Smooth muscle cell (in vitro differentiated cells): ENCODE data around the gene PRPF31. TPM values are rescaled to one million over a fixed set of nuclear protein-coding genes. Genes with fewer than 3 reads are reported as not detected.
A peak's percentile ranks its signal among the peaks of the same experiment; 100 is the strongest.

Experiments
- DNase-seq: peaks from one replicate; lab custom pipeline; 2025; ENCODE audit not compliant: unreplicated experiment; lab: John Stamatoyannopoulos, UW
- H2AFZ ChIP-seq: fragments of 200-600 bp; sonication (generic); 2 replicates; pipeline ENCODE4 v1.6.0; 2016; ENCODE audit warnings: antibody characterized with exemption, low read depth, mild to moderate bottlenecking
- H3F3A ChIP-seq: fragments of 200-600 bp; sonication (generic); 2 replicates; pipeline ENCODE4 v1.6.0; 2017; ENCODE audit warnings: antibody characterized with exemption, low read depth
- H3K27ac ChIP-seq: fragments of 200-600 bp; sonication (generic); 2 replicates; pipeline ENCODE4 v1.5.1; 2016; ENCODE audit warnings: low read depth, mild to moderate bottlenecking
- H3K27me3 ChIP-seq: fragments of 200-600 bp; sonication (generic); 2 replicates; pipeline ENCODE4 v1.6.1; 2016; ENCODE audit warnings: low read depth, mild to moderate bottlenecking
- H3K36me3 ChIP-seq: fragments of 200-600 bp; sonication (generic); 2 replicates; pipeline ENCODE4 v1.5.1; 2016; ENCODE audit warnings: low read depth
- H3K4me1 ChIP-seq: fragments of 200-600 bp; sonication (generic); 2 replicates; pipeline ENCODE4 v1.5.1; 2016; ENCODE audit warnings: low read depth
- H3K4me2 ChIP-seq: fragments of 200-600 bp; sonication (generic); 2 replicates; pipeline ENCODE4 v1.6.0; 2016; ENCODE audit warnings: mild to moderate bottlenecking
- H3K4me3 ChIP-seq: fragments of 200-600 bp; sonication (generic); 2 replicates; pipeline ENCODE4 v1.5.1; 2016; ENCODE audit warnings: mild to moderate bottlenecking
- H3K79me2 ChIP-seq: fragments of 200-600 bp; sonication (generic); 2 replicates; pipeline ENCODE4 v1.6.0; 2016; ENCODE audit warnings: low read depth, mild to moderate bottlenecking
- H3K9ac ChIP-seq: fragments of 200-600 bp; sonication (generic); 2 replicates; pipeline ENCODE4 v1.6.0; 2016; ENCODE audit warnings: low read depth
- H3K9me3 ChIP-seq: fragments of 200-600 bp; sonication (generic); replicated peaks from 2 replicates; pipeline ENCODE4 v1.5.1; 2016; ENCODE audit warnings: low read depth
- H4K20me1 ChIP-seq: fragments of 200-600 bp; sonication (generic); 2 replicates; pipeline ENCODE4 v1.6.0; 2016; ENCODE audit warnings: low read depth
- WGBS: methylation state at CpG from one replicate; pipeline ENCODE4 v1.1.7; 2016; ENCODE audit warnings: low lambda C conversion rate; 5-methylcytosine and 5-hydroxymethylcytosine counted together
- polyA plus RNA-seq: library from polyadenylated mRNA; unstranded; fragments of >200 nt; fragmentation: Nextera tagmentation; extraction: Ambion mirVana; gene quantifications from 2 replicates; pipeline ENCODE4 v1.2.1, GENCODE V29; 2016
- total RNA-seq: library from RNA; depleted of rRNA; stranded (reverse); fragments of >200 nt; gene quantifications from 2 replicates; pipeline ENCODE4 v1.2.3, GENCODE V29; 2014
- TF ChIP-seq, protein P1 (sequence below): fragments of 200-600 bp; sonication (generic); IDR thresholded peaks from 2 replicates; pipeline ENCODE4 v1.5.1; 2017; ENCODE audit warnings: borderline replicate concordance, mild to moderate bottlenecking, antibody characterized with exemption; ENCODE audit not compliant: insufficient read depth, poor library complexity, severe bottlenecking

The PRPF31 gene
- total and polyA plus RNA-seq, 2 experiments from 2014 or later: 42.8 to 81.2 TPM

DNA sequence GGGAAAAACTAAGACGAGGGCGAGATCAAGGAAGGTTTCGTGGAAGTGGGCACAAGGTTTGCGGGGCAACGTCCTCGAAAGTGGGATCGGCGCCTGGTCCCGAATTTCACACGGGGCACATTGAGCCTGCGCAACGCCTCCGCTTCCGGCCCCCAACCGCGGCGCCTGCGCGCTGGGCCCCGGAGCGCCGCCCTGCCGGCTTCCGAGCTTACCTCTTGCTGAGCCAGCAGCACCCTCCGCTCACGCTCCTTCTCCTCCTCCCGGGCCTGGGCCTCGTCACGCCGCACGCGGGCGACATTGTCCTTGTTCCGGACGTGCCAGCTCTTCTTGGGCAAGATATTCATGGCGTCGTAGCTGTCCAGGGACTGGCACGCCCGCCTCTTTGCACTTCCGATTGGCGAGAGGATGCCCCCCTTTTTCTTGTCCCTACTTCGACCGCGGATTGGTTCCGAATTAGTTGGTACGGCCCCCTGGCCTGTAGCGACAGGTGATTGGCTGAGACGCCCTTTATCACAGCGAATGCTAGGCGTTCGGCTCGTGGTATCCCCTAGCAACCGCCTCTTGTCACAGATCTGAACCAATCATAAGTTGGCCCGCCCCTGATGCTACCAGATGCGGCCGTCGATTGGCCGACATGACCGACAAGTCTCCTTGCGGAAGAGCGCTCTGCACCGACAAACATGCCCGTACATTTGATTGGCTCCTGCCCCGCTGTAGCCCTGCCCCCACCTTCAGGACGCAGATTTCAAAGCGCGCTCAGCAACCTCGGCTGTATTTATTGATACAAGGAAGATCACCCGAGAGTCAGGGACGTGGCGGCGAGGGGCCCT lies 44.0 kb downstream of the PRPF31 start, which contains the start of gene LENG1:
TSS of gene LENG1 (minus strand) at position 370 of the 830 bp plus-strand sequence. CDS start at position 344, 26 bp downstream.
- Histone ChIP-seq H2AFZ (peak within 1 kb of the TSS; percentile 82), H3K9ac (peak within 1 kb of the TSS; percentile 91), H3K4me2 (peak within 1 kb of the TSS; percentile 89), H3K79me2 (peaks cover 6% of the 10 kb centered on the region), H3F3A (peaks cover 19% of the 10 kb centered on the region), H3K9me3 (no peaks in the 10 kb centered on the region), H3K36me3 (no peaks in the 10 kb centered on the region), H3K27ac (peak within 1 kb of the TSS; percentile 90), H4K20me1 (no peaks in the 10 kb centered on the region), H3K27me3 (no peaks in the 10 kb centered on the region), H3K4me3 (peak within 1 kb of the TSS; percentile 67), H3K4me1 (peaks cover 11% of the 10 kb centered on the region)
- TF ChIP-seq, protein P1, sequence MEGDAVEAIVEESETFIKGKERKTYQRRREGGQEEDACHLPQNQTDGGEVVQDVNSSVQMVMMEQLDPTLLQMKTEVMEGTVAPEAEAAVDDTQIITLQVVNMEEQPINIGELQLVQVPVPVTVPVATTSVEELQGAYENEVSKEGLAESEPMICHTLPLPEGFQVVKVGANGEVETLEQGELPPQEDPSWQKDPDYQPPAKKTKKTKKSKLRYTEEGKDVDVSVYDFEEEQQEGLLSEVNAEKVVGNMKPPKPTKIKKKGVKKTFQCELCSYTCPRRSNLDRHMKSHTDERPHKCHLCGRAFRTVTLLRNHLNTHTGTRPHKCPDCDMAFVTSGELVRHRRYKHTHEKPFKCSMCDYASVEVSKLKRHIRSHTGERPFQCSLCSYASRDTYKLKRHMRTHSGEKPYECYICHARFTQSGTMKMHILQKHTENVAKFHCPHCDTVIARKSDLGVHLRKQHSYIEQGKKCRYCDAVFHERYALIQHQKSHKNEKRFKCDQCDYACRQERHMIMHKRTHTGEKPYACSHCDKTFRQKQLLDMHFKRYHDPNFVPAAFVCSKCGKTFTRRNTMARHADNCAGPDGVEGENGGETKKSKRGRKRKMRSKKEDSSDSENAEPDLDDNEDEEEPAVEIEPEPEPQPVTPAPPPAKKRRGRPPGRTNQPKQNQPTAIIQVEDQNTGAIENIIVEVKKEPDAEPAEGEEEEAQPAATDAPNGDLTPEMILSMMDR: peak; percentile 33
- DNase-seq: peak; percentile 87
- under 1% methylated on average over 63 of the region's 72 CpGs for WGBS

DNA sequence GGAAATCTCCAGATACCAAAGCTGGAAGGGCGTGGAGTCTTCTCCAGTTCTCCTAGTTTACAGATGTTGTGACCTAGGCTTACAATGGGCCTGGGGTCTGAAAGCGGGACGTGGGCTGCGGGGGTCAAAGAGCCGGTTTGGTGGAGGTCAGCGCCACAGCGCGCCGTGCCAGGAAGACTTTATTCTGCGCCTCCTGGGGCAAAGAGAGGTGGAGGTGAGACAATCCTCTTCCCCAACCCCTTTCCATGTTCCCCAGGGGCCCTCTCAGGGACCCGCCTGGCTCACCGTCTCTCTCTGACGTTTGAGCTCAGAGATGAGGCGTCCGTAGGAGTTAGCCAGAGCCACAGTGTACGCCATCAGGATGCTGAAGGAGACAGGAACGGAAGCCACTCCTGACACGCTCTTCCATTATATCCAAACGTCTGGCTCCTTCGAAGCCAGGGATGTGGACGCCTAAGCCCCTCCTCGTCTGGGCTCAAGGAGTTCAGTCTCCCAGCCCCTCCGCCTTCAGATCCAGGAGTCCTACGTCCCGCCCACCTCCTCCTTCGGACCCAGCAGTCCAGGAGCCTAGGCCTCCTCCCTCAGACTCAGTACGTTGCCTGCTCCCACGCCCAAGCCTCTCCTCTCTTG lies 44.7 kb downstream of the PRPF31 start:
- peak overlapping the region; percentile 82 for H2AFZ ChIP-seq
- WGBS: 3% methylated on average over 23 of the region's 28 CpGs
- no peak for DNase-seq
- no peaks in the 10 kb centered on the region for H3K36me3 ChIP-seq
- H4K20me1 ChIP-seq: no peaks in the 10 kb centered on the region
- H3F3A ChIP-seq: peaks cover 14% of the 10 kb centered on the region
- TF ChIP-seq, protein P1: no peak
- no peaks in the 10 kb centered on the region for H3K27me3 ChIP-seq
- H3K4me2 ChIP-seq: peak overlapping the region; percentile 89
- H3K4me3 ChIP-seq: peak overlapping the region; percentile 61
- peak overlapping the region; percentile 90 for H3K27ac ChIP-seq
- H3K79me2 ChIP-seq: peaks cover 6% of the 10 kb centered on the region
- H3K4me1 ChIP-seq: peaks cover 11% of the 10 kb centered on the region
- no peaks in the 10 kb centered on the region for H3K9me3 ChIP-seq
- peak overlapping the region; percentile 91 for H3K9ac ChIP-seq

DNA sequence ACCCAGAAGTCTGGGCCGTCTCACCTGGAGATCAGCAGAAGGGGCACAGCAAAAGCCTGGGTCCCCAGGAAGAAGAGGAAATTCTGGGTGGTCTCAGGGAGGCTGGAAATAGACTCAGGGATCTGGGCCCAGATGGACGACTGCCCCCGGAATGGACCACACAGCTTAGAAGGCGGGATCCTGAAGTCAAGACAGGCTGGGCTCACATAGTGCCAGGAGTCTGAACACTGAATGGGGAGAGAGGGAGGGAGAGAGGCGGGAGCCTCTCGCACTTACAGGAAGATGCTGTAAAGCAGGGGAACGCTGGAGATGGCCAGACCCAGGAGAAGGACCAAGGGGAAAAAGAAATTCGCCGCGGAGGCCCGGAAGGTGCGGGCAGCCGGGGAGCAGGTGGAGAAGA lies 45.3 kb downstream of the PRPF31 start:
- Histone ChIP-seq H3F3A (peaks cover 14% of the 10 kb centered on the region), H3K27ac (peak overlapping the region; percentile 90), H3K27me3 (no peaks in the 10 kb centered on the region), H3K9me3 (no peaks in the 10 kb centered on the region), H3K9ac (peak overlapping the region; percentile 91), H3K36me3 (no peaks in the 10 kb centered on the region), H2AFZ (no peak overlapping the region), H3K79me2 (peaks cover 6% of the 10 kb centered on the region), H3K4me2 (peak overlapping the region; percentile 89), H3K4me3 (peak overlapping the region; percentile 61), H3K4me1 (peaks cover 11% of the 10 kb centered on the region), H4K20me1 (no peaks in the 10 kb centered on the region)
- DNase-seq: no peak
- 63% methylated on average over 13 of the region's 13 CpGs for WGBS
- TF ChIP-seq, protein P1: no peak
